NB4 (cell line): ENCODE data around the gene DCC.

Experiments
- DNase-seq: peaks from one replicate; pipeline ENCODE4 v3.0.0; 2010; ENCODE audit warnings: low read depth
- H3K4me3 ChIP-seq: one replicate; pipeline ENCODE4 v1.5.1; 2011; ENCODE audit warnings: mild to moderate bottlenecking, low read depth, low read length, moderate library complexity
- CTCF ChIP-seq: IDR thresholded peaks from one replicate; pipeline ENCODE4 v1.5.1; 2012; ENCODE audit warnings: low read depth, low read length
- MAX ChIP-seq: IDR thresholded peaks from 2 replicates; pipeline ENCODE4 v1.6.1; 2011; ENCODE audit warnings: low read depth, low read length
- MYC ChIP-seq: IDR thresholded peaks from 2 replicates; pipeline ENCODE4 v1.6.1; 2011; ENCODE audit warnings: low read depth, low read length
- POLR2A ChIP-seq: IDR thresholded peaks from 2 replicates; pipeline ENCODE4 v1.6.1; 2011; ENCODE audit warnings: mild to moderate bottlenecking; ENCODE audit not compliant: insufficient read length; ENCODE audit errors: extremely low read depth

Gene DCC

GRCh38 chr18:52323802-52324201 lies 16.2 kb upstream of the DCC start:
- no peak for DNase-seq
- TF ChIP-seq POLR2A = no peak
- TF ChIP-seq MYC = no peak
- TF ChIP-seq CTCF = no peak
- no peak for TF ChIP-seq MAX
- H3K4me3 ChIP-seq = no peak overlapping the region

- TF ChIP-seq POLR2A (no peak), MYC (no peak), MAX (no peak), CTCF (no peak)
- no peak for DNase-seq
- H3K4me3 ChIP-seq = no peak overlapping the region
Observed at GRCh38 chr18:52325997-52326396, 14.0 kb upstream of the DCC start.

- TF ChIP-seq MYC = no peak
- no peak for TF ChIP-seq CTCF
- no peak for TF ChIP-seq MAX
- no peak for TF ChIP-seq POLR2A
- DNase-seq = peak; percentile 4
- no peak overlapping the region for H3K4me3 ChIP-seq
Observed at GRCh38 chr18:52333860-52334259, 6.1 kb upstream of the DCC start.

GRCh38 chr18:52334307-52334706 lies 5.7 kb upstream of the DCC start:
- TF ChIP-seq CTCF (no peak), MYC (no peak), MAX (no peak), POLR2A (no peak)

GRCh38 chr18:52334896-52335295 lies 5.1 kb upstream of the DCC start:
- no peak for DNase-seq
- no peak overlapping the region for H3K4me3 ChIP-seq
- TF ChIP-seq CTCF = no peak
- TF ChIP-seq POLR2A = no peak
- TF ChIP-seq MYC = no peak
- no peak for TF ChIP-seq MAX

More at GRCh38 chr18:52334307-52334706, 5.7 kb upstream of the DCC start:
- no peak for DNase-seq
- H3K4me3 ChIP-seq = no peak overlapping the region

GRCh38 chr18:52337276-52337675 lies 2.7 kb upstream of the DCC start:
- no peak for TF ChIP-seq POLR2A
- TF ChIP-seq MAX = no peak
- TF ChIP-seq MYC = no peak
- no peak for TF ChIP-seq CTCF
- DNase-seq = no peak
- H3K4me3 ChIP-seq = no peak overlapping the region
